Effector memory CD8-positive, alpha-beta T cell (primary cell): ENCODE data around the gene TAS2R7.

Experiments
- ATAC-seq: fragments of 150-1000 bp; cut with Tn5 transposase; replicated peaks from 2 replicates; pipeline ENCODE4 v1.10.0; 2021; ENCODE audit warnings: mild to moderate bottlenecking, moderate library complexity
- DNase-seq, 3 experiments: peaks; one replicate each; pipeline ENCODE4 v3.0.0; 2021
- H3K27ac Mint-ChIP-seq, 2 donors: one replicate each; pipeline ENCODE4 v1.8.0; 2022; ENCODE audit warnings: mild to moderate bottlenecking in 2 of 2, mixed read lengths in 2 of 2, moderate library complexity in 2 of 2
- H3K27me3 Mint-ChIP-seq, 2 donors: one replicate each; pipeline ENCODE4 v1.8.0; 2022; ENCODE audit warnings: mixed read lengths in 2 of 2
- H3K36me3 Mint-ChIP-seq: one replicate; pipeline ENCODE4 v1.8.0; 2022; ENCODE audit warnings: mild to moderate bottlenecking, moderate library complexity, mixed read lengths; ENCODE audit not compliant: insufficient read depth
- H3K4me1 Mint-ChIP-seq, 2 donors: one replicate each; pipeline ENCODE4 v1.8.0; 2022; ENCODE audit warnings: low read depth in 2 of 2, mixed read lengths in 2 of 2
- H3K4me3 Mint-ChIP-seq, 2 donors: one replicate each; pipeline ENCODE4 v1.8.0; 2022; ENCODE audit warnings: mild to moderate bottlenecking in 2 of 2, mixed read lengths in 2 of 2, moderate library complexity in 2 of 2
- H3K9me3 Mint-ChIP-seq, 2 donors: one replicate each; pipeline ENCODE4 v1.8.0; 2022; ENCODE audit warnings: mixed read lengths in 2 of 2
- total RNA-seq, 9 experiments: gene quantifications; one replicate each; lab custom pipeline; 2026; lab: John Stamatoyannopoulos, UW

Gene TAS2R7, protein sequence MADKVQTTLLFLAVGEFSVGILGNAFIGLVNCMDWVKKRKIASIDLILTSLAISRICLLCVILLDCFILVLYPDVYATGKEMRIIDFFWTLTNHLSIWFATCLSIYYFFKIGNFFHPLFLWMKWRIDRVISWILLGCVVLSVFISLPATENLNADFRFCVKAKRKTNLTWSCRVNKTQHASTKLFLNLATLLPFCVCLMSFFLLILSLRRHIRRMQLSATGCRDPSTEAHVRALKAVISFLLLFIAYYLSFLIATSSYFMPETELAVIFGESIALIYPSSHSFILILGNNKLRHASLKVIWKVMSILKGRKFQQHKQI
- 0 to 0.11 (median 0) reads per million in 9 experiments for total RNA-seq

GRCh38 chr12:10802587-10802986 is at the start of gene TAS2R7:
TAS2R7 (minus strand) TSS chr12:10802627; CDS start chr12:10802570, 57 bp downstream.
- Mint-ChIP-seq H3K36me3 (no peaks in the 10 kb centered on the region), H3K27ac (no peak within 1 kb of the TSS)

GRCh38 chr12:10851243-10851858 is 48.9 kb upstream of the TAS2R7 start:
- Mint-ChIP-seq H3K4me3 (no peak overlapping the region), H3K27me3 (no peaks in the 10 kb centered on the region), H3K36me3 (peaks cover 10% of the 10 kb centered on the region), H3K27ac (peak overlapping the region; percentile 68 to 85), H3K4me1 (peaks cover 40 to 42% of the 10 kb centered on the region in 2 donors), H3K9me3 (no peaks in the 10 kb centered on the region)
- peak; percentile 58 for ATAC-seq
- DNase-seq = no peak

More at GRCh38 chr12:10802587-10802986, at the start of gene TAS2R7:
- no peaks in the 10 kb centered on the region for H3K9me3 Mint-ChIP-seq
- H3K4me1 Mint-ChIP-seq = no peaks in the 10 kb centered on the region
- no peak within 1 kb of the TSS for H3K4me3 Mint-ChIP-seq
- no peak for ATAC-seq
- H3K27me3 Mint-ChIP-seq = peaks cover 45 to 68% of the 10 kb centered on the region in 2 donors
- DNase-seq = no peak

DNA sequence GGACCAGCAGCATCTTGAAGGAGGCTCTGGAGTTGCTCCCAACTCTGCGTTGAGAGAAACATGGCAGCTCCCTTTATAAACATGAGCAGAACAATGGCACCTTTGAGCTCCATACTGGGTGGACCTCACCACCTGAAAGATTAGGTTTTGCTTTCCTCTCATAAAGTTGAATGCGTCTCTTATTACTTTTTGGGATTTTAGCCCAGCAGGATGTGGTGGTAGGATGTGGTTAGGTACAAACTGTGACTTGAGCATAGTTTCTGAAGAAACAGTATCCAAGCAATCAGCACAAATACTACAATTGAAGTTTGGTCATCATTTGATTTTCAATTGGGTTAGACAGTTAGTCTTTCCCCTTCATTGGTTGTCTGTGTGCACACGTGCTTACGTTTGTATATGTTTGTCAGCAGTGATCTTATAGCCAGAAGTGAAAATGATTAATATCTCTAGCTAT is 47.0 kb upstream of the TAS2R7 start, which contains the start of gene PRR4:
Gene PRR4, minus strand, starts transcription at position 51 of the 454 bp plus-strand sequence. Its CDS starts 38 bp downstream, at position 13.
- Mint-ChIP-seq H3K4me3 (no peak within 1 kb of the TSS), H3K4me1 (peaks cover 40% of the 10 kb centered on the region in 2 donors), H3K36me3 (peaks cover 10% of the 10 kb centered on the region), H3K9me3 (no peaks in the 10 kb centered on the region), H3K27me3 (no peaks in the 10 kb centered on the region), H3K27ac (peak within 1 kb of the TSS; percentile 68 to 85)
- ATAC-seq = peak; percentile 86
- DNase-seq = peak in 1 of 3 experiments; percentile 10

DNA sequence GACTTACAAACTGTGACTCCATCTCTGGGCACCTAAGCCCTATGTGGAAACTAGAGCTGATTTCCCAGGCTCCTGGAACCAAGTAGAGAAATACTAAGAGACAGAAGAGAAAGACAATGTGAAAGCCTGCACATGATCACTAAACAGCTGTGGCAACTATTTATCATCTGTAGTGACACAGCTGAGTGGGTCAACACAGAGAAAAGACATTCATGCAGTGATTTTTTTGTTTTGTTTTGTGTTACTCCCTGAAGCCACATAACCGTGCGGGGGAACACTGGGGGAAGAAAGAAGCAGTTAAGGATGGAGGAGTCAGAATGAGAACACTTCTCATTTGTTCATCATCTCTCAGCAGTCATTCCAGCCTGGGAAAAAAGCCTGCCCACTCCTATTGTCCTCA is 45.3 kb upstream of the TAS2R7 start:
- Mint-ChIP-seq H3K27me3 (no peaks in the 10 kb centered on the region), H3K4me3 (no peak overlapping the region), H3K4me1 (peaks cover 30 to 36% of the 10 kb centered on the region in 2 donors), H3K36me3 (peaks cover 10% of the 10 kb centered on the region), H3K27ac (no peak overlapping the region), H3K9me3 (no peaks in the 10 kb centered on the region)
- ATAC-seq (no peak), DNase-seq (no peak)

DNA sequence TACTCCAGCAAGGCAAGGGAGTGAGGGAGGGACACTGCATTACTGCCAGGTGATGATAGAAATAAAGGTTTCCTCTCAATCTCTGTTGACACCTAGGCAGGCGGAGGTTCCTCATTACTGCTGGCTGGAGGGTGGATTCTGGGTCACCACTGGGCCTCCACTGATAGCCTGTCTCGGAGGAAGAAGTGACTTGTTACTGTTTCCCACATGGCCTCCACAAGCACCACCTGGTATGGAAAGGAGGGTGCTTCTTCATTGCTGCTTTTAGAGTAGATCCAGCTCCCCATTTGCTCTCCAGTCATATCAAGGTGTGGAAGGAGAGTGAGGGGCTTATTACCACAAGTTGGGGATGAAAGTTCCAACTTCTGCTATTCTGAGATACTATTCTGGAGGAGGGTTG is 40.4 kb upstream of the TAS2R7 start:
- H3K36me3 Mint-ChIP-seq = peaks cover 7% of the 10 kb centered on the region
- ATAC-seq = no peak
- no peak for DNase-seq

DNA sequence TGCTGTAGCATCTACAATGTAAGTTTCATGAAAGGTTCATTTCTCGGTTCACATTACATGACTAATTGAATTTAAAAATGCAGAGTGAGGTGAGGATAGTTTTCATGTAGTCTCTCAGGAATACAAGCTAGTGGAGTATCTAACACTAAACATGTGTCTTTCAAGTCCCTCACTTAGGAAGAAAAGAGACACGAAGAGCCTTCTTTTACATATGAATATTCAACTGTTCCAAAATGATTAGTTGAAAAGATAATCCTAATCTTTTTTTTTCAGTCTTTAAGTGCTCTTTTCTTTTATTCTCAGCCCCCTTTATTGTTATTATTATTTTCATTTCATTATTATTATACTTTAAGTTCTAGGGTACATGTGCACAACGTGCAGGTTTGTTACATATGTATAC is 36.0 kb upstream of the TAS2R7 start:
- Mint-ChIP-seq H3K27ac (no peak overlapping the region), H3K4me3 (no peak overlapping the region), H3K27me3 (no peaks in the 10 kb centered on the region), H3K36me3 (no peaks in the 10 kb centered on the region), H3K4me1 (no peaks in the 10 kb centered on the region), H3K9me3 (peaks cover 0 to 2% of the 10 kb centered on the region in 2 donors)
- DNase-seq (no peak), ATAC-seq (no peak)

More for the DNA sequence above, 40.4 kb upstream of the TAS2R7 start:
- Mint-ChIP-seq H3K27me3 (no peaks in the 10 kb centered on the region), H3K4me1 (no peaks in the 10 kb centered on the region), H3K9me3 (no peaks in the 10 kb centered on the region), H3K27ac (peak overlapping the region in 1 of 2 donors; percentile 32), H3K4me3 (no peak overlapping the region)

GRCh38 chr12:10829994-10830393 is 27.6 kb upstream of the TAS2R7 start:
- Mint-ChIP-seq H3K4me1 (no peaks in the 10 kb centered on the region), H3K36me3 (no peaks in the 10 kb centered on the region), H3K27ac (no peak overlapping the region), H3K4me3 (no peak overlapping the region), H3K27me3 (no peaks in the 10 kb centered on the region), H3K9me3 (no peaks in the 10 kb centered on the region)
- no peak for DNase-seq
- ATAC-seq = no peak

DNA sequence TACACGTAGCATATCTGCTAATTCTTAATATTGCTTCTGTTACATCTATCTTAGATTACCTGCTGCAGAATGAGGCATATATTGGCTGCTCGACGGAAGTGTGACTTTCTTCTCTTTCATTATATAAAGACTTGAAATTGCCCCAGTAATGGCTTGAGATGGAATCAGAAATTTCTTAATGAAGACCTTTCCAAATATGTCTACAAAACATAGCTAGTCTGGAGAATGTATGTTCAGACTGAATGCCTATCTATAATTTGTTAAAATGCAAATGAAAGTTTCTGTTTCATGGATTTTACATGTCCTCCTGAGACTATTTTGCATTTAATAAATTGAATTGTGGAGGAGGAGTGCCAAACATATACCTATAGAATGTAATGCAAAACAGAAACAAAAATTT is 23.8 kb upstream of the TAS2R7 start, which contains the start of gene TAS2R10:
Gene TAS2R10, minus strand, starts transcription at position 101 of the 400 bp plus-strand sequence. Its CDS starts 89 bp downstream, at position 12.
- Mint-ChIP-seq H3K36me3 (no peaks in the 10 kb centered on the region), H3K4me3 (no peak within 1 kb of the TSS), H3K4me1 (no peaks in the 10 kb centered on the region), H3K27ac (no peak within 1 kb of the TSS), H3K9me3 (no peaks in the 10 kb centered on the region), H3K27me3 (no peaks in the 10 kb centered on the region)
- DNase-seq = no peak
- no peak for ATAC-seq

GRCh38 chr12:10824957-10825356 is 22.5 kb upstream of the TAS2R7 start:
- no peak for ATAC-seq
- no peak for DNase-seq
- H3K27ac Mint-ChIP-seq = no peak overlapping the region

DNA sequence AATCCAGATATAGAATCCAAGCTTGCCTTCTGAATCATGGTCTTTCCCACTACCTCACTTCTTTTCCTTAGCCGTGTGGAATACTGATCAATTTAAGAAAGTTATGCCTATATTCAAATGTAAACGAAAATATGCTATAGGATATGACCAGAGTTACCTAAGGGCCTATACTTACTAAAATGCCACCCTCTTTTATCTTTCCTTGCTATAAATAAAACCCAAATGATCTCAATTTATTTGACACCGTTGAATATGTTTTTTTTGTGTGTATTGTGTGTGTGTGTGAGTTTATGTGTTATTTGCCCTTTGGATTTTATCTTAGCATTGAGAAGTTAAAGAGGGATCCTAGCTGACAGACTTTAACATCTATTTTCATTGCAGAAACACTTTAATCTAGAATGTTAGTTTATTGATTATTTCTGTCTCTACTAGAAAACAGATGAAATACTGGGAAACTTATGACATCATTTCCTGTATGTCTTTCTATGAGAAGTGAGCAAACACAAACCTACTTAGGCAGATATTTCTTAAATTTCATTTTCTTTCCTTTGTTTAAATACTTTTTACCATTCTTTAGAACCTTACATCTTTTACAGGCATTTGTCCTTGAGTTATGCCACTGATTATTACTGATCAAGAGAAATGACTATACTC is 9.6 kb upstream of the TAS2R7 start:
- ATAC-seq = no peak
- Mint-ChIP-seq H3K27ac (no peak overlapping the region), H3K4me1 (no peaks in the 10 kb centered on the region), H3K36me3 (no peaks in the 10 kb centered on the region), H3K4me3 (no peak overlapping the region), H3K27me3 (peaks cover 47 to 63% of the 10 kb centered on the region in 2 donors), H3K9me3 (no peaks in the 10 kb centered on the region)
- no peak for DNase-seq

More at GRCh38 chr12:10824957-10825356, 22.5 kb upstream of the TAS2R7 start:
- Mint-ChIP-seq H3K4me3 (no peak overlapping the region), H3K27me3 (no peaks in the 10 kb centered on the region), H3K4me1 (no peaks in the 10 kb centered on the region), H3K36me3 (no peaks in the 10 kb centered on the region), H3K9me3 (no peaks in the 10 kb centered on the region)

- Mint-ChIP-seq H3K4me1 (no peaks in the 10 kb centered on the region), H3K27me3 (peaks cover 62% of the 10 kb centered on the region in 2 donors), H3K36me3 (no peaks in the 10 kb centered on the region), H3K4me3 (no peak within 1 kb of the TSS), H3K27ac (no peak within 1 kb of the TSS), H3K9me3 (no peaks in the 10 kb centered on the region)
- DNase-seq (no peak), ATAC-seq (no peak)
Measured at GRCh38 chr12:10810068-10810467, 7.6 kb upstream of the TAS2R7 start, which contains the start of gene TAS2R9. TAS2R9 (minus strand) TSS chr12:10810168; CDS start chr12:10810075, 93 bp downstream.

- Mint-ChIP-seq H3K4me3 (no peak within 1 kb of the TSS), H3K27ac (no peak within 1 kb of the TSS), H3K9me3 (no peaks in the 10 kb centered on the region), H3K36me3 (no peaks in the 10 kb centered on the region), H3K27me3 (peaks cover 56 to 69% of the 10 kb centered on the region in 2 donors), H3K4me1 (no peaks in the 10 kb centered on the region)
- no peak for DNase-seq
- ATAC-seq = no peak
Measured at GRCh38 chr12:10807186-10807585, 4.8 kb upstream of the TAS2R7 start, which contains the start of gene TAS2R8. TAS2R8 (minus strand) TSS chr12:10807286; CDS start chr12:10806980, 306 bp downstream.

- H3K36me3 Mint-ChIP-seq = no peaks in the 10 kb centered on the region
- peaks cover 46 to 71% of the 10 kb centered on the region in 2 donors for H3K27me3 Mint-ChIP-seq
- ATAC-seq (no peak), DNase-seq (no peak)
- no peaks in the 10 kb centered on the region for H3K4me1 Mint-ChIP-seq
- no peak overlapping the region for H3K27ac Mint-ChIP-seq
- H3K4me3 Mint-ChIP-seq = no peak overlapping the region
- no peaks in the 10 kb centered on the region for H3K9me3 Mint-ChIP-seq
Measured at GRCh38 chr12:10801741-10802140, 686 bp downstream of the TAS2R7 start.
